ENCODE data around the gene PCDH1.
"Not testable (repeated sequence)": the region's sequence is repeated elsewhere in the genome, so short reads cannot be mapped to it uniquely, and the experiment has no call there.

The PCDH1 gene

GRCh38 chr5:141898448-141899049, 20.3 kb upstream of the PCDH1 start:
- no peak for DNase-seq (ENCODE audit: low spot score)

GRCh38 chr5:141897425-141897824, 19.2 kb upstream of the PCDH1 start:
- DNase-seq (ENCODE audit: low spot score): no peak

GRCh38 chr5:141890429-141890828, 12.2 kb upstream of the PCDH1 start:
- DNase-seq (ENCODE audit: low spot score): not testable (repeated sequence)

- DNase-seq (ENCODE audit: low spot score): no peak
These were observed 11.2 kb upstream of the PCDH1 start for GRCh38 chr5:141889282-141889871.

GRCh38 chr5:141883892-141884318, 5.7 kb upstream of the PCDH1 start:
- no peak for DNase-seq (ENCODE audit: low spot score)

GRCh38 chr5:141883184-141883891, 5.1 kb upstream of the PCDH1 start:
- DNase-seq (ENCODE audit: low spot score): no peak

- DNase-seq (ENCODE audit: low spot score): no peak
These were observed 4.5 kb upstream of the PCDH1 start for GRCh38 chr5:141882594-141883183.

GRCh38 chr5:141881886-141882285, 3.7 kb upstream of the PCDH1 start:
- DNase-seq (ENCODE audit: low spot score): no peak

- no peak for DNase-seq (ENCODE audit: low spot score)
These were observed 3.0 kb upstream of the PCDH1 start for GRCh38 chr5:141880961-141881801.

- no peak for DNase-seq (ENCODE audit: low spot score)
These were observed 1.9 kb upstream of the PCDH1 start for GRCh38 chr5:141879941-141880738.

GRCh38 chr5:141879426-141879759, 1.2 kb upstream of the PCDH1 start:
- no peak for DNase-seq (ENCODE audit: low spot score)

- peak; percentile 72 for DNase-seq (ENCODE audit: low spot score)
These were observed 658 bp upstream of the PCDH1 start for GRCh38 chr5:141878711-141879425.

GRCh38 chr5:141877356-141878185, 639 bp downstream of the PCDH1 start:
- DNase-seq (ENCODE audit: low spot score): no peak

- no peak for DNase-seq (ENCODE audit: low spot score)
These were observed 1.4 kb downstream of the PCDH1 start for GRCh38 chr5:141876628-141877355.

GRCh38 chr5:141875795-141876627, 2.2 kb downstream of the PCDH1 start:
- DNase-seq (ENCODE audit: low spot score): no peak

GRCh38 chr5:141875022-141875740, 3.0 kb downstream of the PCDH1 start:
- DNase-seq (ENCODE audit: low spot score): no peak

GRCh38 chr5:141874262-141874964, 3.8 kb downstream of the PCDH1 start:
- no peak for DNase-seq (ENCODE audit: low spot score)
